ENCODE measurements around the gene PARG.

DNA sequence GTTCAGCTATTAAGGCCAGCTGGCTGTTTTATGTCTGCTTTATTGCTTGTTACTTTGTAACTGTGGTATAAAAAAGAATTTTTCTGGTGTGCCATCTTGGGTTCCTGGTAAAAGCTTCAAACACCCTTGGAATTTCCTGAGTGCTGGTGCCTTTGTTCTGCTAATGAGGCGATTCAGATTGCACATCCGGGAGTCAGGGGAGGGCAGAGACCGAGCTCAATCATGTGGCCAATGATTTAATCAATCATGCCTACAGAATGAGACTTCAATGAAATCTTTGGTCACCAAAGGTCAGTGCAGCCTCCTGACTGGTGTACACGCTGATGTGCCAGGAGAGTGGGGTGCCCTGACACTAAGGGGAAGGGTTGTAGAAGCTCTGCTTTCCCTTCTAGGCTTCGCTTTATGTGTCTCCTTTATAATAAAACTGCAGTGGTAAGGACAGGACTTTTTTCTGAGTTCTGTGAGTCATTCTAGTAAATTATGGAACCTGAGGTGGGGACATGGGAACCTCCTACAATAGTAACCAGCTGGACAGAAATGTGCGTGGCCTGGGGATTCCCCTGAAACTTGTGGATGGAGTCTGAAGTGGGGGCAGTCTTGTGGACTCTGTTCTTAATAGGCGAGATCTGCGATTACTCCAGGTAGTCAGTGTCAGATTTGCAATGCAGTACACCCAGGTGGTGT, 110.3 kb downstream of the PARG start:
- TF ChIP-seq POLR2AphosphoS5 (IDR thresholded peaks at IDR 0.05; ENCODE audit: low read depth) = no peak
- TF ChIP-seq, protein P1, sequence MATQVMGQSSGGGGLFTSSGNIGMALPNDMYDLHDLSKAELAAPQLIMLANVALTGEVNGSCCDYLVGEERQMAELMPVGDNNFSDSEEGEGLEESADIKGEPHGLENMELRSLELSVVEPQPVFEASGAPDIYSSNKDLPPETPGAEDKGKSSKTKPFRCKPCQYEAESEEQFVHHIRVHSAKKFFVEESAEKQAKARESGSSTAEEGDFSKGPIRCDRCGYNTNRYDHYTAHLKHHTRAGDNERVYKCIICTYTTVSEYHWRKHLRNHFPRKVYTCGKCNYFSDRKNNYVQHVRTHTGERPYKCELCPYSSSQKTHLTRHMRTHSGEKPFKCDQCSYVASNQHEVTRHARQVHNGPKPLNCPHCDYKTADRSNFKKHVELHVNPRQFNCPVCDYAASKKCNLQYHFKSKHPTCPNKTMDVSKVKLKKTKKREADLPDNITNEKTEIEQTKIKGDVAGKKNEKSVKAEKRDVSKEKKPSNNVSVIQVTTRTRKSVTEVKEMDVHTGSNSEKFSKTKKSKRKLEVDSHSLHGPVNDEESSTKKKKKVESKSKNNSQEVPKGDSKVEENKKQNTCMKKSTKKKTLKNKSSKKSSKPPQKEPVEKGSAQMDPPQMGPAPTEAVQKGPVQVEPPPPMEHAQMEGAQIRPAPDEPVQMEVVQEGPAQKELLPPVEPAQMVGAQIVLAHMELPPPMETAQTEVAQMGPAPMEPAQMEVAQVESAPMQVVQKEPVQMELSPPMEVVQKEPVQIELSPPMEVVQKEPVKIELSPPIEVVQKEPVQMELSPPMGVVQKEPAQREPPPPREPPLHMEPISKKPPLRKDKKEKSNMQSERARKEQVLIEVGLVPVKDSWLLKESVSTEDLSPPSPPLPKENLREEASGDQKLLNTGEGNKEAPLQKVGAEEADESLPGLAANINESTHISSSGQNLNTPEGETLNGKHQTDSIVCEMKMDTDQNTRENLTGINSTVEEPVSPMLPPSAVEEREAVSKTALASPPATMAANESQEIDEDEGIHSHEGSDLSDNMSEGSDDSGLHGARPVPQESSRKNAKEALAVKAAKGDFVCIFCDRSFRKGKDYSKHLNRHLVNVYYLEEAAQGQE (IDR thresholded peaks at IDR 0.05; ENCODE audit: insufficient replicate concordance, low read depth) = no peak

Measured in HL-60 (cell line).